Memory B cell (primary cell): Measurements from ENCODE around the gene RGS10.

Experiments used
- ATAC-seq: fragments of 150-1000 bp; cut with Tn5 transposase; 2 replicates; pipeline ENCODE4 v1.10.0; 2021; ENCODE audit warnings: low read depth, mild to moderate bottlenecking, moderate library complexity
- DNase-seq, 2 donors: peaks; one replicate each; pipeline ENCODE4 v3.0.0; 2022; ENCODE audit warnings: low spot score in 2 of 2
- H3K27ac Mint-ChIP-seq: one replicate; pipeline ENCODE4 v1.8.0; 2022; ENCODE audit warnings: mild to moderate bottlenecking, moderate library complexity, mixed read lengths
- H3K27me3 Mint-ChIP-seq: one replicate; pipeline ENCODE4 v1.8.0; 2022; ENCODE audit warnings: mixed read lengths
- H3K36me3 Mint-ChIP-seq: one replicate; pipeline ENCODE4 v1.8.0; 2022; ENCODE audit warnings: mild to moderate bottlenecking, mixed read lengths
- H3K4me1 Mint-ChIP-seq: one replicate; pipeline ENCODE4 v1.8.0; 2022; ENCODE audit warnings: mixed read lengths
- H3K4me3 Mint-ChIP-seq: one replicate; pipeline ENCODE4 v1.8.0; 2022; ENCODE audit warnings: mild to moderate bottlenecking, moderate library complexity, mixed read lengths
- H3K9me3 Mint-ChIP-seq: one replicate; pipeline ENCODE4 v1.8.0; 2022; ENCODE audit warnings: mixed read lengths

RGS10 gene

GRCh38 chr10:119455609-119456434 is 86.7 kb downstream of the RGS10 start:
- Mint-ChIP-seq H3K4me3 (no peak overlapping the region), H3K36me3 (peaks cover 6% of the 10 kb centered on the region), H3K4me1 (peaks cover 12% of the 10 kb centered on the region), H3K27ac (peak overlapping the region; percentile 67), H3K27me3 (no peaks in the 10 kb centered on the region), H3K9me3 (no peaks in the 10 kb centered on the region)
- DNase-seq, result no peak
- ATAC-seq, result peak; percentile 37

- Mint-ChIP-seq H3K9me3 (no peaks in the 10 kb centered on the region), H3K36me3 (peaks cover 11% of the 10 kb centered on the region), H3K27ac (no peak overlapping the region), H3K4me1 (peaks cover 12% of the 10 kb centered on the region), H3K4me3 (no peak overlapping the region), H3K27me3 (no peaks in the 10 kb centered on the region)
- DNase-seq (no peak), ATAC-seq (no peak)
Observed at GRCh38 chr10:119454990-119455389, 87.5 kb downstream of the RGS10 start.

GRCh38 chr10:119454316-119454715 is 88.2 kb downstream of the RGS10 start:
- ATAC-seq, result no peak
- peaks cover 12% of the 10 kb centered on the region for H3K36me3 Mint-ChIP-seq
- H3K27ac Mint-ChIP-seq, result no peak overlapping the region
- H3K27me3 Mint-ChIP-seq, result no peaks in the 10 kb centered on the region
- H3K4me3 Mint-ChIP-seq, result no peak overlapping the region
- DNase-seq, result no peak
- peaks cover 17% of the 10 kb centered on the region for H3K4me1 Mint-ChIP-seq
- no peaks in the 10 kb centered on the region for H3K9me3 Mint-ChIP-seq

- H3K4me3 Mint-ChIP-seq, result no peak overlapping the region
- H3K36me3 Mint-ChIP-seq, result peaks cover 11% of the 10 kb centered on the region
- no peak overlapping the region for H3K27ac Mint-ChIP-seq
- no peaks in the 10 kb centered on the region for H3K9me3 Mint-ChIP-seq
- DNase-seq (no peak), ATAC-seq (no peak)
- H3K27me3 Mint-ChIP-seq, result no peaks in the 10 kb centered on the region
- peaks cover 17% of the 10 kb centered on the region for H3K4me1 Mint-ChIP-seq
Observed at GRCh38 chr10:119453313-119453712, 89.2 kb downstream of the RGS10 start.

GRCh38 chr10:119452396-119452795 is 90.1 kb downstream of the RGS10 start:
- DNase-seq (no peak), ATAC-seq (no peak)
- Mint-ChIP-seq H3K4me3 (no peak overlapping the region), H3K4me1 (peaks cover 19% of the 10 kb centered on the region), H3K27me3 (no peaks in the 10 kb centered on the region), H3K36me3 (peaks cover 13% of the 10 kb centered on the region), H3K9me3 (no peaks in the 10 kb centered on the region), H3K27ac (no peak overlapping the region)

- Mint-ChIP-seq H3K27ac (no peak overlapping the region), H3K36me3 (peaks cover 18% of the 10 kb centered on the region), H3K9me3 (no peaks in the 10 kb centered on the region), H3K4me3 (no peak overlapping the region), H3K27me3 (no peaks in the 10 kb centered on the region), H3K4me1 (peaks cover 21% of the 10 kb centered on the region)
- ATAC-seq (no peak), DNase-seq (no peak)
Observed at GRCh38 chr10:119451300-119451896, 91.1 kb downstream of the RGS10 start.

GRCh38 chr10:119450606-119451299 is 91.8 kb downstream of the RGS10 start:
- DNase-seq (no peak), ATAC-seq (no peak)
- H3K9me3 Mint-ChIP-seq, result no peaks in the 10 kb centered on the region
- H3K27ac Mint-ChIP-seq, result no peak overlapping the region
- no peaks in the 10 kb centered on the region for H3K27me3 Mint-ChIP-seq
- H3K36me3 Mint-ChIP-seq, result peaks cover 18% of the 10 kb centered on the region
- no peak overlapping the region for H3K4me3 Mint-ChIP-seq
- H3K4me1 Mint-ChIP-seq, result peaks cover 22% of the 10 kb centered on the region
